Subcutaneous adipose tissue (tissue), 4 donors: ENCODE measurements around the gene CXorf58. TPM values are rescaled to one million over a fixed set of nuclear protein-coding genes. Genes with fewer than 3 reads are reported as not detected.

Experiments
- CTCF ChIP-seq: fragments of 450-650 bp; IDR thresholded peaks from one replicate; pipeline ENCODE4 v1.5.1; 2016; ENCODE audit warnings: low read depth, mild to moderate bottlenecking, control low read depth, antibody characterized with exemption, moderate library complexity
- total RNA-seq, 4 donors: library from RNA; depleted of rRNA; stranded (reverse); fragments of >200 nt; gene quantifications; one replicate each; pipeline ENCODE4 v1.1.0, GENCODE V29; 2016

CXorf58 gene
- total RNA-seq, 4 donors from 2014 or later: not detected

- TF ChIP-seq CTCF: no peak
Observed at GRCh38 chrX:23896981-23897380, 10.8 kb upstream of the CXorf58 start.

- no peak for TF ChIP-seq CTCF
Observed at GRCh38 chrX:23898412-23898959, 9.3 kb upstream of the CXorf58 start.

GRCh38 chrX:23900220-23900797, 7.5 kb upstream of the CXorf58 start:
- no peak for TF ChIP-seq CTCF

GRCh38 chrX:23901060-23901459, 6.7 kb upstream of the CXorf58 start:
- TF ChIP-seq CTCF: no peak

- TF ChIP-seq CTCF: no peak
Observed at GRCh38 chrX:23901805-23902204, 6.0 kb upstream of the CXorf58 start.

- TF ChIP-seq CTCF: no peak
Observed at GRCh38 chrX:23902419-23902818, 5.4 kb upstream of the CXorf58 start.

- TF ChIP-seq CTCF: no peak
Observed at GRCh38 chrX:23904096-23904495, 3.7 kb upstream of the CXorf58 start.
